Prostate gland (tissue), 2 donors: ENCODE data around the gene HIVEP3. TPM values are rescaled to one million over a fixed set of nuclear protein-coding genes. Genes with fewer than 3 reads are reported as not detected.

Experiments
- DNase-seq: peaks from one replicate; pipeline ENCODE4 v3.0.0-alpha.2; 2019; ENCODE audit warnings: low spot score
- H3K27ac ChIP-seq, 2 donors: fragments of 200-600 bp; sonication (generic); 2 replicates each; pipeline ENCODE4 v1.5.1; 2017 to 2019
- H3K27me3 ChIP-seq: fragments of 200-600 bp; sonication (generic); replicated peaks from 2 replicates; pipeline ENCODE4 v1.5.1; 2019; ENCODE audit not compliant: insufficient read depth
- H3K36me3 ChIP-seq, 2 donors: fragments of 200-600 bp; sonication (generic); 1 replicate in 1 of 2; 2 replicates in 1 of 2; pipeline versions ENCODE4 v1.5.1 to v1.8.1; 2017 to 2019
- H3K4me1 ChIP-seq: fragments of 200-600 bp; sonication (generic); replicated peaks from 2 replicates; pipeline ENCODE4 v1.5.1; 2019
- H3K4me3 ChIP-seq, 2 donors: fragments of 200-600 bp; sonication (generic); 2 replicates each; pipeline ENCODE4 v1.5.1; 2017 to 2019
- H3K9me3 ChIP-seq: fragments of 200-600 bp; sonication (generic); 2 replicates; pipeline ENCODE4 v1.5.1; 2017
- CTCF ChIP-seq, 4 experiments: fragments of 200-600 bp in 2 of 4; fragments of 450-650 bp in 2 of 4; sonication (generic) in 2 of 4; IDR thresholded peaks; 1 replicate in 3 of 4; 2 replicates in 1 of 4; pipeline ENCODE4 v1.5.1; 2016 to 2019; ENCODE audit warnings: antibody characterized with exemption in 4 of 4, mild to moderate bottlenecking in 2 of 4, moderate library complexity in 2 of 4
- POLR2A ChIP-seq: fragments of 450-650 bp; IDR thresholded peaks from one replicate; pipeline ENCODE4 v1.6.1; 2016; ENCODE audit warnings: antibody characterized with exemption, mild to moderate bottlenecking
- POLR2AphosphoS5 ChIP-seq: sonication (generic); formaldehyde crosslinking; IDR thresholded peaks from one replicate; pipeline ENCODE4 v1.6.1; 2017; ENCODE audit warnings: antibody characterized with exemption
- WGBS: methylation state at CpG from one replicate; pipeline ENCODE4 v1.1.5; 2018; 5-methylcytosine and 5-hydroxymethylcytosine counted together
- intact Hi-C: fragments of 100-400 bp; cut with DNase I; formaldehyde crosslinking; loops from one replicate; pipeline ENCODE4 v1.14.2; 2022
- total RNA-seq, 2 donors: library from RNA; depleted of rRNA; stranded (reverse); fragments of >200 nt; gene quantifications; one replicate each; pipeline ENCODE4 v1.1.0, GENCODE V29; 2016

Gene HIVEP3
- total RNA-seq, 2 donors from 2014 or later, result 9.3 to 11.2 TPM

GRCh38 chr1:41608211-41608610 lies 310.5 kb downstream of the HIVEP3 start:
- no peaks in the 10 kb centered on the region for H3K27me3 ChIP-seq
- TF ChIP-seq POLR2A, result no peak
- no peak for TF ChIP-seq CTCF (IDR thresholded peaks at IDR 0.05)
- no peak for TF ChIP-seq POLR2AphosphoS5
- no peak overlapping the region for H3K27ac ChIP-seq
- no peak for DNase-seq
- intact Hi-C loops, result no loop called here
- H3K4me3 ChIP-seq, result no peak overlapping the region
- no peaks in the 10 kb centered on the region for H3K36me3 ChIP-seq
- no peaks in the 10 kb centered on the region for H3K4me1 ChIP-seq
- 46% methylated on average over 4 of the region's 4 CpGs for WGBS
- no peaks in the 10 kb centered on the region for H3K9me3 ChIP-seq

DNA sequence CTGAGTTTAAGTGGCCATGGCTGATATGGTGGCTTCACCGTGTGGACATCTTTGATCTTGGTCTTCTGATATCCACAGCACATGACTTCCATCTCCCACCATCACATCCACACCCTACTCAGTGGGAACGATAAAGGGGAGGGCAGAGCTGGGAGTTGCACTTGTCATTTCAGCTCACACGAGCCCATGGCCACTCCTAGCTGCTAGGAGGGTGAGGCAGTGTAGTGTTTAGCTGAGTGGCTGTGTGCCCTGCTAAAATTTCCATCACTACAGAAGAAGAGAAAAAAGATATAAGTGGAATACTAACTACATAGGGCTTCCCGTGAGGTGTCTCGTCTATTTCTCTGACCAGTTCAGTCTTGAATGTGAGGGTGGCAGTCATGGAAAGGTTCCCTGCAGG lies 310.9 kb downstream of the HIVEP3 start:
- intact Hi-C loops, result no loop called here
- WGBS, result 88% methylated on average over 5 of the region's 5 CpGs
- Histone ChIP-seq H3K4me1 (no peaks in the 10 kb centered on the region), H3K36me3 (no peaks in the 10 kb centered on the region), H3K9me3 (no peaks in the 10 kb centered on the region), H3K27ac (no peak overlapping the region), H3K27me3 (no peaks in the 10 kb centered on the region), H3K4me3 (no peak overlapping the region)
- TF ChIP-seq POLR2A, result no peak
- TF ChIP-seq CTCF (IDR thresholded peaks at IDR 0.05), result no peak
- TF ChIP-seq POLR2AphosphoS5, result no peak
- DNase-seq, result no peak

DNA sequence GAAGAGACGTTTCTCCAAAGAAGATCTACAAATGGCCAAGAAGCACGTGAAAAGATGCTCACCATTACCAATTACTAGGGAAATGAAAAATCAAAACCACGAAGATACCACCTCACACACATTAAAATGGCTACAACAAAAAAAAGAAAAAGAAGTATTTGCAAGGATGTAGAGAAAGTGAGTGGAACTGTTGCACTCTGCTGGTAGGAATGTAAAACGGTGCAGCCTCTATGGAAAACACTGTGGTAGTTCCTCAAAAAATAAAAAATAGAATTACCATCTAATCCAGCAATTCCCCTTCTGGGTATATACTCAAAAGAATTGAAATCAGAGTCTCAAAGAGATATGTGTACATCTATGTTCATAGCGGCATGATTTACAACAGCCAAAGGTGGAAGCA lies 318.8 kb downstream of the HIVEP3 start:
- H3K36me3 ChIP-seq, result no peaks in the 10 kb centered on the region
- peaks cover 3% of the 10 kb centered on the region for H3K4me1 ChIP-seq
- H3K9me3 ChIP-seq, result no peaks in the 10 kb centered on the region
- intact Hi-C loops, result no loop called here
- H3K4me3 ChIP-seq, result no peak overlapping the region
- WGBS, result 67% methylated on average over 5 of the region's 5 CpGs
- H3K27ac ChIP-seq, result no peak overlapping the region
- TF ChIP-seq POLR2AphosphoS5, result no peak
- TF ChIP-seq CTCF (IDR thresholded peaks at IDR 0.05), result peak in 1 of 4 experiments; percentile 28
- TF ChIP-seq POLR2A, result no peak
- H3K27me3 ChIP-seq, result no peaks in the 10 kb centered on the region
- no peak for DNase-seq

DNA sequence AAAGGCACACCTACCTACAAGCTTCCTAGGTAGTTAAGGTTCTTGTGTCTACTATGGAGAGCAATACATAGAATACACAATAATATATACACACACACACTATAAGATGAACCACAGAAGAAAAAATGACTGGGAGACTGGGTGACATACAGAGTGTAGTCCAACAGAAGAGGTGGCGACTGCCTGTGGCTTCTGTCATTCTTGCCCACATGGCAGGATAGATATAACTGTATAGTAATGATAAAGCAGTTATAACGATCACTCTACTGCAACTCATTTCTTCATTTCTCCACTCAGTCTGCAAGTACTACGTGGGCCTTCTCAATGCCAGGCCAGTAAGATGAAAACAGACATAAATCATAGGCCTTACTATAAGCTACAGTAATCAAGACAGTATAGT lies 320.4 kb downstream of the HIVEP3 start:
- no peaks in the 10 kb centered on the region for H3K27me3 ChIP-seq
- TF ChIP-seq POLR2A (no peak), CTCF (IDR thresholded peaks at IDR 0.05) (no peak), POLR2AphosphoS5 (no peak)
- peaks cover 3% of the 10 kb centered on the region for H3K4me1 ChIP-seq
- no peak overlapping the region for H3K27ac ChIP-seq
- WGBS, result 93% methylated on average over 3 of the region's 3 CpGs
- H3K36me3 ChIP-seq, result no peaks in the 10 kb centered on the region
- H3K4me3 ChIP-seq, result no peak overlapping the region
- H3K9me3 ChIP-seq, result no peaks in the 10 kb centered on the region
- DNase-seq, result no peak
- intact Hi-C loops, result no loop called here

- no peak for DNase-seq
- TF ChIP-seq POLR2AphosphoS5 (no peak), POLR2A (no peak), CTCF (IDR thresholded peaks at IDR 0.05) (no peak)
- Histone ChIP-seq H3K9me3 (no peaks in the 10 kb centered on the region), H3K4me3 (no peak overlapping the region), H3K27ac (no peak overlapping the region), H3K36me3 (no peaks in the 10 kb centered on the region), H3K4me1 (peaks cover 3% of the 10 kb centered on the region), H3K27me3 (no peaks in the 10 kb centered on the region)
- 98% methylated on average over 5 of the region's 5 CpGs for WGBS
- intact Hi-C loops, result no loop called here
Measured at GRCh38 chr1:41592451-41593125, 326.1 kb downstream of the HIVEP3 start.
